ENCODE results near the gene OBSL1. TPM values are rescaled to one million over a fixed set of nuclear protein-coding genes. Genes with fewer than 3 reads are reported as not detected.
A peak's percentile ranks its signal among the peaks of the same experiment; 100 is the strongest.

The OBSL1 gene
- total and polyA plus RNA-seq, 10 of the 15 experiments (the other 5 are each of a cell fraction or from before 2014, with no cell fraction given): 0.14 to 0.77 TPM; not detected in 8

DNA sequence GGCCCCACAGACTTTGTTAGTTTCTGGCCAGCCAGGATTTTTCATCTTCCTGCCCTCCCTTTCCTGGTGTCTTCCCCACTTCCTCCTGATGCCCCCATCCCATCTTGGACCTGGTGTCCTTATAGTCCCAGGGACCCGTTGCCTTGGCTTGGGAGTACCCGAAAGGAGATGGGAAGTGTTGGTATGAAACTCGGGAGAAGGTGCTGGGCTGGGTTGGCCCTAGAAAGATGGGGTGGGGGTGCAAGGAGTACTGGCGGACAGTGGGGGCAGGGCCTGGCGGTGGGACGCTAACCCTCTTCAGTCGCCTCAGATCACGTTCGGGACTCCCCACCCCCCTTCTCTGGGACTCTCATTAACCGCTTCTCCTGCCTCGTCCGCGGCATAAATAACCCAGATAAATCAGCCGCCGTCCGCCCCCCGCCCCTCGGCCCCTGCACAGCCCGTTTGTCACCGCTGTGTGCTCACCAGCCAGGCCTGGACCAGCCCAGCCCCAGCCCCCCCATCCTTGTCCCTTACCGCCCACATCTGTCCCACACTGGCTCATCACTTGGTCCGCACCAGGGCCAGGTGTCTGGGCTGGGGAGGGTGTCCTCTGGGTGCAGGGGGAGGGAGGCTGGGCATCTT lies 60.7 kb downstream of the OBSL1 start (continued):
- TF ChIP-seq SUZ12 (IDR thresholded peaks at IDR 0.05; ENCODE audit: unreplicated experiment) (no peak), FOXM1 (IDR thresholded peaks at IDR 0.05; ENCODE audit: low read depth, low read length) (no peak), CHD2 (IDR thresholded peaks at IDR 0.05; ENCODE audit: borderline replicate concordance, low read depth, low read length) (no peak), ZBTB4 (CRISPR knock-in tag; IDR thresholded peaks at IDR 0.05) (no peak)

DNA sequence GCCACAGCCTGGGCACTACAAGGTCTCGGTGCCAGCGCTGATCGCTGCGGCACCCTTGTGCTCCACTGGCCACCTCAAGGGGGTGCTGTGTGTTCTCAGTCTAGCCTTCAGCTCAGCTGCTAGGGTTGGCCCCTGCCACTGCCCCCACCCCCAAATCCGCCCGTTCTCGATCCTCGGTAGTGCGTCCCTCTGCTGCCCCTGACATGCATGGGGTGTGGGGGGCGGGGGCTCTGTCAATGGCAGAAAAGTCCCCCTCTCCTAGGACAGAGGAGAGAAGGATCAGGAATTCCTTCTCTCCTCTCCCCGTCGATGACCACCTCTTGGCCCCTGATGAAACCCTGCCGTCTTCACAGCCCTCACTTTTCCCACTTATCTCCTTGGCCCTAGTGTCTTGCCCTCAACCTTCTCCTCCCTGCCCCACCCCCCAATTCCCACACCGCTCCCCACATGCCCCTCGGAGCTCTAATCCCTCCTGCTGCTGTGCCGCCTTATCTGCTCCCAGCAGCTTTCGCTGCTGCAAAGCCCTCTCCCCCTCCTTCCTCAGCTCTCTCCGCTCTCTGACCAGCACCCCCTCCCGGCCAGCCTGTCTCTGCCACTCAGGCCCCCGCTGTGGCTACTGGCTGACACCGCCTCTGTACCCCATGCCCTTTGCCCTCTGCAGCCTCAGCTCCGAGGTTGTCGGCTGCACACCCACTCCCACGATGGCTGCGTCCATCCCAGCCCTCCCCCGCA lies 61.4 kb downstream of the OBSL1 start:
- H3K27ac ChIP-seq (ENCODE audit: control insufficient read depth, insufficient read depth): no peak overlapping the region
- no peak overlapping the region for H2AFZ ChIP-seq (ENCODE audit: control insufficient read depth, low read depth, low read length)
- WGBS (ENCODE audit: insufficient coverage, insufficient replicate concordance, low lambda C conversion rate, missing lambda C conversion rate): 4% methylated on average over 23 of the region's 26 CpGs
- FAIRE-seq (no peak), DNase-seq (ENCODE audit: low read depth, low spot score) (no peak), ATAC-seq (peak; percentile 88)
- no peak overlapping the region for H3K4me2 ChIP-seq (ENCODE audit: control insufficient read depth, insufficient read depth)
- RAD21 ChIA-PET (ENCODE audit: unreplicated experiment): interaction anchor here (1.6 to 2.4 kb wide), 3 partner anchors 11 to 20 kb away, joined by 7 to 9 read pairs (median 8); partner anchors contain the start of gene GMPPA
- no peak overlapping the region for H3K4me3 ChIP-seq
- CTCF ChIA-PET: interaction anchor here (0.7 to 3.4 kb wide), 7 partner anchors 10 to 52 kb away, joined by 3 to 26 read pairs (median 5); partner anchors contain the start of gene GMPPA
- H3K9ac ChIP-seq (ENCODE audit: control insufficient read depth, insufficient read depth, low read length): no peak overlapping the region
- no peaks in the 10 kb centered on the region for H3K4me1 ChIP-seq (ENCODE audit: control insufficient read depth, insufficient read depth, low read length)
- POLR2A ChIA-PET: no interaction called here
- H3K9me3 ChIP-seq (replicated peaks; ENCODE audit: control insufficient read depth, insufficient read depth, low read length): no peaks in the 10 kb centered on the region
- H3K36me3 ChIP-seq (ENCODE audit: control insufficient read depth in 2 of 2, insufficient read depth in 2 of 2, low read length in 1 of 2): no peaks in the 10 kb centered on the region; a peak in 1 of 4 replicates
- in situ Hi-C loops (cut with MboI): no loop called here
- H4K20me1 ChIP-seq (ENCODE audit: control insufficient read depth, insufficient read depth): no peaks in the 10 kb centered on the region
- H3K27me3 ChIP-seq (replicated peaks in 1 of 2; ENCODE audit: control insufficient read depth in 2 of 2, insufficient read depth in 2 of 2, low read length in 1 of 2): peaks cover 12 to 14% of the 10 kb centered on the region in 2 experiments; a peak in 3 of 4 replicates
- intact Hi-C loops (cut with micrococcal nuclease; ENCODE audit: unreplicated experiment): no loop called here
- H3K79me2 ChIP-seq (ENCODE audit: control insufficient read depth, insufficient read depth, low read length): no peaks in the 10 kb centered on the region
- SMC1A ChIA-PET (ENCODE audit: uncharacterized antibody, unreplicated experiment): no interaction called here
- TF ChIP-seq NFYA (IDR thresholded peaks at IDR 0.05; ENCODE audit: borderline replicate concordance, low read depth, low read length) (no peak), PKNOX1 (IDR thresholded peaks at IDR 0.05) (no peak), RAD21 (IDR thresholded peaks at IDR 0.05; ENCODE audit: insufficient read depth, low read depth, low read length) (0 out of 2 replicates have a peak, but pooled peaks have one; percentile 12), NR2C1 (IDR thresholded peaks at IDR 0.05) (0 out of 2 replicates have a peak, but pooled peaks have one; percentile 13), CTCF (IDR thresholded peaks at IDR 0.05 in 2 of 3, conservative IDR thresholded peaks at IDR 0.05 in 1 of 3; ENCODE audit: control insufficient read depth in 2 of 3, extremely low read depth in 1 of 3, insufficient read depth in 1 of 3, low read depth in 3 of 3, low read length in 3 of 3) (peak; percentile 45 to 69 (median 63))
- BruUV-seq (replicated peaks): no TSS peak
